Mammary epithelial cell (primary cell): ENCODE measurements around the gene RPLP2.

Experiments used
- CTCF ChIP-seq, 2 donors: IDR thresholded peaks in 1 of 2; conservative IDR thresholded peaks in 1 of 2; 2 replicates each; pipeline ENCODE4 v1.5.1; 2011 to 2012; ENCODE audit warnings: inconsistent platforms in 2 of 2, low read length in 2 of 2, mild to moderate bottlenecking in 2 of 2, control low read depth in 1 of 2, low read depth in 1 of 2; ENCODE audit not compliant: insufficient read depth in 1 of 2; ENCODE audit errors: extremely low read depth in 1 of 2
- EZH2 ChIP-seq: IDR thresholded peaks from 2 replicates; pipeline ENCODE4 v1.6.1; 2012; ENCODE audit warnings: low read length, inconsistent platforms, borderline replicate concordance

- TF ChIP-seq CTCF (conservative IDR thresholded peaks at IDR 0.05 in 1 of 2, IDR thresholded peaks at IDR 0.05 in 1 of 2; ENCODE audit: extremely low read depth in 1 of 2, insufficient read depth in 1 of 2, low read depth in 1 of 2, low read length in 2 of 2) = no peak
- TF ChIP-seq EZH2 = no peak
These were observed 23.3 kb upstream of the RPLP2 start for GRCh38 chr11:786235-787083.
